ENCODE results near the gene SASH1. TPM values are rescaled to one million over a fixed set of nuclear protein-coding genes. Genes with fewer than 3 reads are reported as not detected.
A peak's percentile ranks its signal among the peaks of the same experiment; 100 is the strongest.

The SASH1 gene
- total RNA-seq: 100 to 1,000 TPM in 1 of 4 donors, 10 to 100 TPM in 3; 55.3 to 118 (median 79.6) TPM

- Histone ChIP-seq H3K4me1 (peaks cover 25 to 52% (median 26%) of the 10 kb centered on the region in 3 donors), H3K27me3 (peaks cover 0 to 3% (median 0%) of the 10 kb centered on the region in 4 donors), H3K27ac (peak within 1 kb of the TSS; percentile 96 to 98 (median 96)), H3K4me3 (peak within 1 kb of the TSS; percentile 58 to 91 (median 74)), H3K36me3 (no peaks in the 10 kb centered on the region), H3K9me3 (no peaks in the 10 kb centered on the region)
- TF ChIP-seq POLR2A (IDR thresholded peaks at IDR 0.05): peak in 2 of 4 donors; percentile 37 to 46
- TF ChIP-seq, protein P1, sequence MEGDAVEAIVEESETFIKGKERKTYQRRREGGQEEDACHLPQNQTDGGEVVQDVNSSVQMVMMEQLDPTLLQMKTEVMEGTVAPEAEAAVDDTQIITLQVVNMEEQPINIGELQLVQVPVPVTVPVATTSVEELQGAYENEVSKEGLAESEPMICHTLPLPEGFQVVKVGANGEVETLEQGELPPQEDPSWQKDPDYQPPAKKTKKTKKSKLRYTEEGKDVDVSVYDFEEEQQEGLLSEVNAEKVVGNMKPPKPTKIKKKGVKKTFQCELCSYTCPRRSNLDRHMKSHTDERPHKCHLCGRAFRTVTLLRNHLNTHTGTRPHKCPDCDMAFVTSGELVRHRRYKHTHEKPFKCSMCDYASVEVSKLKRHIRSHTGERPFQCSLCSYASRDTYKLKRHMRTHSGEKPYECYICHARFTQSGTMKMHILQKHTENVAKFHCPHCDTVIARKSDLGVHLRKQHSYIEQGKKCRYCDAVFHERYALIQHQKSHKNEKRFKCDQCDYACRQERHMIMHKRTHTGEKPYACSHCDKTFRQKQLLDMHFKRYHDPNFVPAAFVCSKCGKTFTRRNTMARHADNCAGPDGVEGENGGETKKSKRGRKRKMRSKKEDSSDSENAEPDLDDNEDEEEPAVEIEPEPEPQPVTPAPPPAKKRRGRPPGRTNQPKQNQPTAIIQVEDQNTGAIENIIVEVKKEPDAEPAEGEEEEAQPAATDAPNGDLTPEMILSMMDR (IDR thresholded peaks at IDR 0.05): no peak
- intact Hi-C loops (cut with DNase I): no loop called here
- 6 to 7% methylated on average over 14 to 15 of the region's 67 CpGs for WGBS, 2 donors
- DNase-seq: no peak
These were observed at the start of gene SASH1 for GRCh38 chr6:148342350-148343046. Gene SASH1 (plus strand): TSS chr6:148342838. CDS start chr6:148343068, 230 bp downstream.

DNA sequence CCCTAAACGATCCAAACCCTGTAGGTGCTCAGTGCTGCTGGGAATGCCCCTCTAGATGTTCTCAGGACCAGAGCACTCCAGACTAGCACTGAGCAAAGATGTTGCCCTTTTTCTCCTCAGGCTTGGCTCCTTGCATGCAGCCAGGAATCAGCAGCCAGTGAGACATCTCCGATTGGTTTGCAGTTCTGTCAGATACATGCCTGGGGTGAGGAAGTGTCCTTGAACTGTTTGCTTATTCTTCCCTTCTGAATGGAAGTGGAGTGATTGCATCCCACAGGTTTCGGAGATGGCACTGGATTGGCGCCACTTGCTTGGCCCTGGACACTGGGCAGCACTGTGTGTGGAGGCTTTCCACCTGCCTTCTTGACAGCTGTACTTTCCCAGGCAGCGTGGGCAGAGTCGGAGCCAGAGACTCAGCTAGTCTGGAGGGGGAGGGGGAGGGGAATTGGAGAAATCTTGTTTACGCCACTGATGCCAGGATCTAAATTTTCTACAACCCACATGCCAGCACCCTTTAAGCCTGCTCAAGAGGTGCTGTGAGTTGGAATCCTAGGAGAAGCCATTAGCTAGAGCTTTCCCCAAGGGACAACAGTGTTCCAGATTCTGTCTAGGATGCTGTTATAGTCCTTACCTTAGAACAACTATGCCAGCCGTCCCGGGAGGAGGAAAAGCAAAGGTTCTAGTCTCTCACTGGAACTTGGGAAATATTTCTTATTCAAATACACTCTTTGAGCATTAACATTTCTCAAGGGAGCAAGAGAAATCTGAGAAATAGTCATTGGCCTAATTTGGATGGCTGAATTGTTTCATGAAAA is 49.2 kb upstream of the SASH1 start:
- H3K4me3 ChIP-seq: no peak overlapping the region

GRCh38 chr6:148294059-148294458 is 48.6 kb upstream of the SASH1 start:
- Histone ChIP-seq H3K9me3 (no peaks in the 10 kb centered on the region), H3K4me1 (peaks cover 0 to 25% (median 0%) of the 10 kb centered on the region in 3 donors), H3K36me3 (no peaks in the 10 kb centered on the region), H3K27me3 (no peaks in the 10 kb centered on the region), H3K4me3 (no peak overlapping the region), H3K27ac (no peak overlapping the region)
- intact Hi-C loops (cut with DNase I): no loop called here
- WGBS, 2 donors: 71 to 95% methylated on average over 7 of the region's 7 CpGs
- TF ChIP-seq, protein P1 (IDR thresholded peaks at IDR 0.05): no peak
- no peak for TF ChIP-seq POLR2A (IDR thresholded peaks at IDR 0.05)
- no peak for DNase-seq

More for the DNA sequence above, 49.2 kb upstream of the SASH1 start:
- Histone ChIP-seq H3K36me3 (no peaks in the 10 kb centered on the region), H3K27ac (peak overlapping the region in 1 of 4 donors; percentile 23), H3K27me3 (no peaks in the 10 kb centered on the region), H3K9me3 (no peaks in the 10 kb centered on the region), H3K4me1 (peaks cover 0 to 29% (median 0%) of the 10 kb centered on the region in 3 donors)
- TF ChIP-seq, protein P1 (IDR thresholded peaks at IDR 0.05): no peak
- TF ChIP-seq POLR2A (IDR thresholded peaks at IDR 0.05): no peak
- DNase-seq: no peak
- WGBS, 2 donors: 67 to 85% methylated on average over 4 of the region's 9 CpGs
- intact Hi-C loops (cut with DNase I): no loop called here

DNA sequence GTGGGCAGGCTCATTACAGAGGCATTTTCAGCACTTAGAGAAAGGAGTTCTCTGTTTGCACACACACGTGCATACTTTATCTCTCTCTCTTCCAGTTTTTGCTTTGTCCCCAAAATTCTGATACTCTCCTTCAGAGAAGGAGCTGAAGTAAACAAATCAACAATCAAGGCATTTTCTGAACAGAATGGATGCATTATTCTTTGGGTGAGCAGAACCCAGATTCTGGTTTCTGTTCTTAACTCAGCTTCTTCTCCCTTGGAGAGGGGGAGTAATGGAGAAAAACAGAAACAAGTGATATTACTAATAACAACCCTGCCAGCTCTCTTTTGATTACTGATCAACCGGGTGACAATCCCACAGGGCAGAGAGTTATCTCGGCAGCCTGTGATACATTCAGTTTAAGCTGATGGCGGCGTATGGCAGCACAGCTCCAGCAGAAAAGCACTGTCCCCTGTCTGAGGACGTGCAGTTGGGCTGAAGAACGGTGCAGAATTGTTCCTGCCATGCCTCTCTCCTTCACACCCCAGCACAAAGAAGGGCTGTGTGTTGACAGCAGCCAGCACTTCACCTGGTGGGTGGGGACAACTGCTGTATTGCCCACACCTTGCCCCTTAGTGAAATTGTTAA is 47.3 kb upstream of the SASH1 start:
- H3K4me1 ChIP-seq: peaks cover 0 to 23% (median 0%) of the 10 kb centered on the region in 3 donors
- 69 to 73% methylated on average over 7 of the region's 7 CpGs for WGBS, 2 donors
- TF ChIP-seq POLR2A (IDR thresholded peaks at IDR 0.05): no peak
- TF ChIP-seq, protein P1 (IDR thresholded peaks at IDR 0.05): no peak
- H3K4me3 ChIP-seq: no peak overlapping the region
- H3K27me3 ChIP-seq: no peaks in the 10 kb centered on the region
- H3K27ac ChIP-seq: no peak overlapping the region
- DNase-seq: no peak
- H3K9me3 ChIP-seq: no peaks in the 10 kb centered on the region
- H3K36me3 ChIP-seq: no peaks in the 10 kb centered on the region
- intact Hi-C loops (cut with DNase I): no loop called here

Measured in esophagus squamous epithelium (tissue), 5 donors.